Bronchial epithelial cell (primary cell): ENCODE measurements around the gene PRKCZ. TPM values are rescaled to one million over a fixed set of nuclear protein-coding genes. Genes with fewer than 3 reads are reported as not detected.

Experiments
- DNase-seq: peaks from one replicate; pipeline ENCODE4 v3.0.0-alpha.2; 2010; ENCODE audit warnings: low read depth
- FAIRE-seq: peaks from 2 replicates; lab custom pipeline; 2011; peaks lifted over from hg19 to GRCh38; lab: Jason Lieb, UNC
- H3K27me3 ChIP-seq: 2 replicates; pipeline ENCODE4 v1.5.1; 2011; ENCODE audit warnings: low read length; ENCODE audit not compliant: control insufficient read depth, insufficient read depth
- H3K36me3 ChIP-seq: 2 replicates; pipeline ENCODE4 v1.5.1; 2011; ENCODE audit warnings: low read length; ENCODE audit not compliant: control insufficient read depth, insufficient read depth
- H3K4me3 ChIP-seq: 2 replicates; pipeline ENCODE4 v1.5.1; 2011; ENCODE audit warnings: mild to moderate bottlenecking, low read depth, low read length, control low read depth
- total RNA-seq: library from RNA; depleted of rRNA; stranded (reverse); fragments of >200 nt; gene quantifications from 2 replicates; pipeline ENCODE4 v1.2.1, GENCODE V29; 2014
- TF ChIP-seq, protein P1 (sequence below): IDR thresholded peaks from 2 replicates; pipeline ENCODE4 v1.5.1; 2011; ENCODE audit warnings: mild to moderate bottlenecking, moderate library complexity, low read length, control low read depth, inconsistent platforms; ENCODE audit not compliant: insufficient read depth, severe bottlenecking

The PRKCZ gene
- total RNA-seq, 1 donor from 2014 or later: 38.4 TPM

DNA sequence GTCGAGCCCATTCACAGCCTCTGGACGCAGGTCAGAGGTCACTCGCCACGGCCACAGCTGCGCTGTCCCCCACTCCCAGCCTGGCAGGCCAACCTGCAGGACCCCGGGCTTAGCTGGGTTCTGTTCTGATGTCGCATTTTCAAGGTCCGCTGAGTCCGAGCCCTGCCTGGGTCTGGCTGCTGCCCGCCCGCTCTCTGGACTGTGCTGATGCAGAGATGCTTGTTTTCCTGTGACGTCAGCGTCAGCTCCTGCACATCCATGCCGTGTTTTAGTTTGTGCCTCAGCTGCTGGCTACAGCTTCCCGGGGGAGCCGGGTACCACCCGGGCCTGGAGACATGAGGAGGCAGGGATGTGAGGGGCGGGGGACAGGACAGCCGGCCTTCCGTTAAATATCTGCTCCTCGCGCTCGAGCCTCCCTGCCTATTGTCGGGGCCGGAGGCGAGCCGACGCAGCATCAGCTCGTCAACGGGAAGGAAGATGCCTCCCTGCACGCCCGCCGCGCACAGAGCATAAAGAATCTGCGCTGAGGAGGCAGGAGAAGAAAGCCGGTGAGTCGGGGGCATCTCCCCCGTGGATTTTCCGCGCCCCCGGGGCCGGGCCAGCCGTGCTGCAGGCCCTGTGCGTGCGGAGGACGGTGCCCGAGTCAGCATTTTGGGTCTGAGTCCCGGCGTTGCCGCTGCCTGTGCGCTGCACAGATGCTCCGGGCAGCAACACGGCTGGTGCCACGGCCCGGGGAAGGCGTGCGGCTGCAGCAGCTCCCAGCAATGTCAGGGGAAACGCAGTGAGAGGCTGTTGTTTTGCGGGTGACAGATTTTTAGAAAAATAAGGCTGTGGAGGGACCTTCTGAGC is 23.4 kb downstream of the PRKCZ start:
- no peak for FAIRE-seq
- TF ChIP-seq, protein P1, sequence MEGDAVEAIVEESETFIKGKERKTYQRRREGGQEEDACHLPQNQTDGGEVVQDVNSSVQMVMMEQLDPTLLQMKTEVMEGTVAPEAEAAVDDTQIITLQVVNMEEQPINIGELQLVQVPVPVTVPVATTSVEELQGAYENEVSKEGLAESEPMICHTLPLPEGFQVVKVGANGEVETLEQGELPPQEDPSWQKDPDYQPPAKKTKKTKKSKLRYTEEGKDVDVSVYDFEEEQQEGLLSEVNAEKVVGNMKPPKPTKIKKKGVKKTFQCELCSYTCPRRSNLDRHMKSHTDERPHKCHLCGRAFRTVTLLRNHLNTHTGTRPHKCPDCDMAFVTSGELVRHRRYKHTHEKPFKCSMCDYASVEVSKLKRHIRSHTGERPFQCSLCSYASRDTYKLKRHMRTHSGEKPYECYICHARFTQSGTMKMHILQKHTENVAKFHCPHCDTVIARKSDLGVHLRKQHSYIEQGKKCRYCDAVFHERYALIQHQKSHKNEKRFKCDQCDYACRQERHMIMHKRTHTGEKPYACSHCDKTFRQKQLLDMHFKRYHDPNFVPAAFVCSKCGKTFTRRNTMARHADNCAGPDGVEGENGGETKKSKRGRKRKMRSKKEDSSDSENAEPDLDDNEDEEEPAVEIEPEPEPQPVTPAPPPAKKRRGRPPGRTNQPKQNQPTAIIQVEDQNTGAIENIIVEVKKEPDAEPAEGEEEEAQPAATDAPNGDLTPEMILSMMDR: no peak
- H3K4me3 ChIP-seq: no peak overlapping the region
- DNase-seq: no peak
- H3K27me3 ChIP-seq: no peaks in the 10 kb centered on the region
- H3K36me3 ChIP-seq: peaks cover 3% of the 10 kb centered on the region

- FAIRE-seq (no peak), DNase-seq (no peak)
- H3K36me3 ChIP-seq: peaks cover 4% of the 10 kb centered on the region
- no peak overlapping the region for H3K4me3 ChIP-seq
- no peaks in the 10 kb centered on the region for H3K27me3 ChIP-seq
- TF ChIP-seq, protein P1: no peak
These were observed 24.2 kb downstream of the PRKCZ start for GRCh38 chr1:2074396-2074795.

DNA sequence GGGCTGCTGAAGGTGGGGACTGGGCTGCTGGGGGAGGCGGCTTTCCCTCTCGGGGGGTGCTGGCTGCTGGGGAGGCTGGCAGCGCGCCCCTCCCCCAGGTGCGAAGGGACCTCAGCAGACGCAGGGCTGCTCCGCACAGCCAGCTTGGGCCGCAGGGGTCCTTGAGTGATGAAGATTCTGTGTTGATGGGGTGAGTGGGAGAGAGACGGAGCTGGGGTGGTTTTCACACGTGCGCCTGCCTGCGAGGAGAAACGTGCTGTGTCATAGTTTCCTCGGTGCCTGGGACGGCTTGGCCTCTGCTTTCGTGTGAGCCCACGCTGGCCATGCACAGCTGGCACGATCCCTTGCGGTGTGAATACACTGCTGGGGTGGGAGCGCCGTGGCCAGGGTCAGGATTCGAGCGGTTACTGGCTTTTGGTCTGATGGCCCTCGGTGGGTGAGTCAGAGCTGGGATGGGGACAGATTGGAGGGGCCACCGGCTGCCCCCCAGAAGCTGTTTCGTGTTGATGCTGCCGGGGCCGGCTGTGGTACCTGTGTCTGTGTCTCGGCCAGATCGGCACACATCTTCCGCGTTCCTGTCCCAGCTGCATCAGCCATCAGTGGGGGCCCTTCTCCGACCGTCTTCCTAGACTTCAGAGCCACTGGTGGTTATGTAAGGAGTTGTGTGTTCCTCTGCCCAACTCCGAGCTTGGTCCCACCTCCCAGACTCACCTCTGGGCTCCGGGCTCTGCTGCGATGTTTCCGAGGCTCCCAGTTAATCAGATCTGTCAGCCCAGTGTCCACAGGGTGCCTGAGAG is 24.9 kb downstream of the PRKCZ start:
- no peak for DNase-seq
- FAIRE-seq: no peak
- Histone ChIP-seq H3K36me3 (peaks cover 4% of the 10 kb centered on the region), H3K4me3 (no peak overlapping the region), H3K27me3 (no peaks in the 10 kb centered on the region)
- TF ChIP-seq, protein P1: no peak

- Histone ChIP-seq H3K4me3 (no peak overlapping the region), H3K36me3 (peaks cover 4% of the 10 kb centered on the region), H3K27me3 (no peaks in the 10 kb centered on the region)
- no peak for DNase-seq
- peak; percentile 32 for FAIRE-seq
- TF ChIP-seq, protein P1: no peak
These were observed 26.6 kb downstream of the PRKCZ start for GRCh38 chr1:2076826-2077225.

DNA sequence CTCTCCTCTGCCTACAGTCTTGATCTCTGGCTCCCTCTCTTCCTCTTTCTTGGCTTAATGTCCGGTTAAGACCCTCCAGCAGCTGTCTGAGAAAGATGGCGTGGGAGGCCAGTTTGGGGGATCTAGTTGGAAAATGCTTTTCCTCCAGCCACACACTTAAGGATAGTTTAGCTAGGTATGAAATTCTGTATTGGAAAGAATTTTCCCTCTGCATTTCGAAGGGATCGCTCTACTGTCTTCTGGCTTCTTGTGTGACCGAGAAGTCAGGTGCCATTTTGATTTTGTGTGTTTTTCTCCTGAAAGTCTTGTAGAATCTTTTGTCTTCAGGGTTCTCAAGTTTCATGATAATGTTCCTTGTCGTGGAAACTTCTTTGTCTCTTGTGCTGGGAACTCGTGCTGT is 28.0 kb downstream of the PRKCZ start:
- DNase-seq (no peak), FAIRE-seq (no peak)
- TF ChIP-seq, protein P1: no peak
- H3K36me3 ChIP-seq: peaks cover 3% of the 10 kb centered on the region
- H3K27me3 ChIP-seq: no peaks in the 10 kb centered on the region
- no peak overlapping the region for H3K4me3 ChIP-seq
